ENCODE measurements around the gene FGFR3.
"Not testable (repeated sequence)": the region's sequence is repeated elsewhere in the genome, so short reads cannot be mapped to it uniquely, and the experiment has no call there.

Gene FGFR3

GRCh38 chr4:1843852-1844251, 50.8 kb downstream of the FGFR3 start:
- no peak for TF ChIP-seq CTCF (IDR thresholded peaks at IDR 0.05; ENCODE audit: low read depth, low read length)
- TF ChIP-seq MYC (IDR thresholded peaks at IDR 0.05; ENCODE audit: low read depth, low read length): no peak
- no peak for TF ChIP-seq POLR2A (IDR thresholded peaks at IDR 0.05; ENCODE audit: extremely low read depth, insufficient read length)
- TF ChIP-seq MAX (IDR thresholded peaks at IDR 0.05; ENCODE audit: low read depth, low read length): no peak
- no peak overlapping the region for H3K4me3 ChIP-seq (ENCODE audit: low read depth, low read length)
- DNase-seq (ENCODE audit: low read depth): no peak

GRCh38 chr4:1844618-1845017, 51.5 kb downstream of the FGFR3 start:
- H3K4me3 ChIP-seq (ENCODE audit: low read depth, low read length); DNase-seq (ENCODE audit: low read depth): not testable (repeated sequence)

GRCh38 chr4:1846580-1846979, 53.5 kb downstream of the FGFR3 start:
- no peak for TF ChIP-seq CTCF (IDR thresholded peaks at IDR 0.05; ENCODE audit: low read depth, low read length)
- TF ChIP-seq MYC (IDR thresholded peaks at IDR 0.05; ENCODE audit: low read depth, low read length): no peak
- no peak for TF ChIP-seq MAX (IDR thresholded peaks at IDR 0.05; ENCODE audit: low read depth, low read length)
- TF ChIP-seq POLR2A (IDR thresholded peaks at IDR 0.05; ENCODE audit: extremely low read depth, insufficient read length): no peak
- H3K4me3 ChIP-seq (ENCODE audit: low read depth, low read length): no peak overlapping the region
- DNase-seq (ENCODE audit: low read depth): no peak

- no peak for DNase-seq (ENCODE audit: low read depth)
- TF ChIP-seq CTCF (IDR thresholded peaks at IDR 0.05; ENCODE audit: low read depth, low read length): no peak
- TF ChIP-seq MYC (IDR thresholded peaks at IDR 0.05; ENCODE audit: low read depth, low read length): no peak
- no peak for TF ChIP-seq MAX (IDR thresholded peaks at IDR 0.05; ENCODE audit: low read depth, low read length)
- TF ChIP-seq POLR2A (IDR thresholded peaks at IDR 0.05; ENCODE audit: extremely low read depth, insufficient read length): no peak
- H3K4me3 ChIP-seq (ENCODE audit: low read depth, low read length): no peak overlapping the region
These were observed 57.2 kb downstream of the FGFR3 start for GRCh38 chr4:1850276-1850675.

GRCh38 chr4:1851160-1851559, 58.1 kb downstream of the FGFR3 start:
- no peak overlapping the region for H3K4me3 ChIP-seq (ENCODE audit: low read depth, low read length)
- TF ChIP-seq MAX (IDR thresholded peaks at IDR 0.05; ENCODE audit: low read depth, low read length) (no peak), POLR2A (IDR thresholded peaks at IDR 0.05; ENCODE audit: extremely low read depth, insufficient read length) (no peak), MYC (IDR thresholded peaks at IDR 0.05; ENCODE audit: low read depth, low read length) (no peak), CTCF (IDR thresholded peaks at IDR 0.05; ENCODE audit: low read depth, low read length) (no peak)
- DNase-seq (ENCODE audit: low read depth): no peak

- TF ChIP-seq POLR2A (IDR thresholded peaks at IDR 0.05; ENCODE audit: extremely low read depth, insufficient read length) (no peak), MYC (IDR thresholded peaks at IDR 0.05; ENCODE audit: low read depth, low read length) (peak; percentile 38; the same call in 1 of the 2 replicates), MAX (IDR thresholded peaks at IDR 0.05; ENCODE audit: low read depth, low read length) (no peak), CTCF (IDR thresholded peaks at IDR 0.05; ENCODE audit: low read depth, low read length) (no peak)
- DNase-seq (ENCODE audit: low read depth): no peak
- no peak overlapping the region for H3K4me3 ChIP-seq (ENCODE audit: low read depth, low read length)
These were observed 58.7 kb downstream of the FGFR3 start for GRCh38 chr4:1851575-1852410.

Data from NB4 (cell line).